ENCODE results near the gene USP19. TPM values are rescaled to one million over a fixed set of nuclear protein-coding genes. Genes with fewer than 3 reads are reported as not detected.

Gene USP19
- total and polyA plus RNA-seq, 2 of the 4 experiments (the other 2 are of a cell fraction) = 24.7 to 39.7 TPM

Small RNA genes within 50 kb of the gene (microRNA-seq; reads per million reads assigned to microRNA genes)
- gene MIR6890 (ENCODE audit: unreplicated experiment) (not detected), gene RN7SL182P (ENCODE audit: insufficient read depth, insufficient read length) (not detected)

Small RNA genes within 50 kb of the gene (small RNA-seq; reads per million reads assigned to genes)
- 0 reads per million in 5 experiments for gene RN7SL182P

Other genes with a start within 250 kb of the USP19 start
- 27.1 and 29.2 TPM in 2 replicates for gene SLC25A20, start 221.9 kb downstream of the USP19 start, total RNA-seq (2012; rRNA removed)
- gene SLC25A20, start 221.9 kb downstream of the USP19 start, polyA plus RNA-seq (2012; rRNA removed) = 21.8 and 23.8 TPM in 2 replicates
- 73.0 and 93.7 TPM in 2 replicates for gene ARIH2, start 202.0 kb downstream of the USP19 start, total RNA-seq (2012; rRNA removed)
- 54.0 and 62.3 TPM in 2 replicates for gene ARIH2, start 202.0 kb downstream of the USP19 start, polyA plus RNA-seq (2012; rRNA removed)
- 10.4 and 11.1 TPM in 2 replicates for gene P4HTM, start 130.6 kb downstream of the USP19 start, total RNA-seq (2012; rRNA removed)
- gene P4HTM, start 130.6 kb downstream of the USP19 start, polyA plus RNA-seq (2012; rRNA removed) = 26.1 and 29.7 TPM in 2 replicates
- gene WDR6, start 113.4 kb downstream of the USP19 start, total RNA-seq (2012; rRNA removed) = 55.8 and 60.9 TPM in 2 replicates
- 160 and 172 TPM in 2 replicates for gene WDR6, start 113.4 kb downstream of the USP19 start, polyA plus RNA-seq (2012; rRNA removed)
- gene DALRD3, start 102.2 kb downstream of the USP19 start, total RNA-seq (2012; rRNA removed) = 27.8 and 28.3 TPM in 2 replicates
- gene DALRD3, start 102.2 kb downstream of the USP19 start, polyA plus RNA-seq (2012; rRNA removed) = 42.2 and 43.5 TPM in 2 replicates
- 26.5 and 43.3 TPM in 2 replicates for gene NDUFAF3, start 98.7 kb downstream of the USP19 start, total RNA-seq (2012; rRNA removed)
- 112 and 137 TPM in 2 replicates for gene NDUFAF3, start 98.7 kb downstream of the USP19 start, polyA plus RNA-seq (2012; rRNA removed)
- gene IMPDH2, start 91.4 kb downstream of the USP19 start, total RNA-seq (2012; rRNA removed) = 268 and 296 TPM in 2 replicates
- gene IMPDH2, start 91.4 kb downstream of the USP19 start, polyA plus RNA-seq (2012; rRNA removed) = 190 and 194 TPM in 2 replicates
- gene QRICH1, start 26.8 kb downstream of the USP19 start, total RNA-seq (2012; rRNA removed) = 62.7 and 72.2 TPM in 2 replicates
- gene QRICH1, start 26.8 kb downstream of the USP19 start, polyA plus RNA-seq (2012; rRNA removed) = 77.3 and 79.9 TPM in 2 replicates
- 396 and 404 TPM in 2 replicates for gene QARS1, start 16.1 kb downstream of the USP19 start, total RNA-seq (2012; rRNA removed)
- 296 and 354 TPM in 2 replicates for gene QARS1, start 16.1 kb downstream of the USP19 start, polyA plus RNA-seq (2012; rRNA removed)
- 179 and 213 TPM in 2 replicates for gene LAMB2, start 12.2 kb upstream of the USP19 start, total RNA-seq (2012; rRNA removed)
- gene LAMB2, start 12.2 kb upstream of the USP19 start, polyA plus RNA-seq (2012; rRNA removed) = 526 and 570 TPM in 2 replicates
- gene CCDC71, start 45.5 kb upstream of the USP19 start, total RNA-seq (2012; rRNA removed) = 28.3 and 29.4 TPM in 2 replicates
- gene CCDC71, start 45.5 kb upstream of the USP19 start, polyA plus RNA-seq (2012; rRNA removed) = 35.9 and 38.6 TPM in 2 replicates
- gene KLHDC8B, start 50.8 kb upstream of the USP19 start, total RNA-seq (2012; rRNA removed) = 16.1 and 16.5 TPM in 2 replicates
- 16.3 and 17.4 TPM in 2 replicates for gene KLHDC8B, start 50.8 kb upstream of the USP19 start, polyA plus RNA-seq (2012; rRNA removed)
- gene C3orf62, start 156.4 kb upstream of the USP19 start, total RNA-seq (2012; rRNA removed) = 0.83 and 0.90 TPM in 2 replicates
- 3.1 and 3.9 TPM in 2 replicates for gene C3orf62, start 156.4 kb upstream of the USP19 start, polyA plus RNA-seq (2012; rRNA removed)
- 28.6 and 29.9 TPM in 2 replicates for gene USP4, start 219.2 kb upstream of the USP19 start, total RNA-seq (2012; rRNA removed)
- 36.1 and 42.3 TPM in 2 replicates for gene USP4, start 219.2 kb upstream of the USP19 start, polyA plus RNA-seq (2012; rRNA removed)
- 126 and 128 TPM in 2 replicates for gene GPX1, start 237.5 kb upstream of the USP19 start, total RNA-seq (2012; rRNA removed)
- 680 and 1,004 TPM in 2 replicates for gene GPX1, start 237.5 kb upstream of the USP19 start, polyA plus RNA-seq (2012; rRNA removed)

All from IMR-90 (cell line).